H1 (cell line): ENCODE data around the gene CCDC136. TPM values are rescaled to one million over a fixed set of nuclear protein-coding genes. Genes with fewer than 3 reads are reported as not detected.

Experiments
- CTCF ChIA-PET: fragments of 300-600 bp; sonication (Branson Sonifier 250); formaldehyde crosslinking; loops from one replicate; lab custom pipeline; 2021; ENCODE audit not compliant: partially characterized antibody; lab: Charles Lee
- POLR2A ChIA-PET: fragments of 300-600 bp; sonication (Branson Sonifier 250); formaldehyde crosslinking; loops from one replicate; lab custom pipeline; 2021; ENCODE audit warnings: inconsistent platforms; ENCODE audit not compliant: partially characterized antibody; lab: Charles Lee
- DNase-seq, 2 experiments: peaks; one replicate each; pipeline versions ENCODE4 v3.0.0 to v3.0.0-alpha.2; 2010 to 2022; ENCODE audit warnings: low spot score in 2 of 2, low read depth in 1 of 2, mixed read lengths in 1 of 2
- FAIRE-seq: peaks from 2 replicates; lab custom pipeline; 2011; peaks lifted over from hg19 to GRCh38; lab: Jason Lieb, UNC
- H2AFZ ChIP-seq: 2 replicates; pipeline ENCODE4 v1.8.1; 2012; ENCODE audit warnings: low read length, inconsistent platforms
- H2AK5ac ChIP-seq: 2 replicates; pipeline ENCODE4 v1.6.1; 2013; ENCODE audit warnings: low read depth, low read length
- H2BK120ac ChIP-seq: replicated peaks from 2 replicates; pipeline ENCODE3; 2013; ENCODE audit warnings: low read depth, low read length, inconsistent platforms
- H2BK12ac ChIP-seq: 2 replicates; pipeline ENCODE4 v1.6.1; 2013; ENCODE audit warnings: low read depth, low read length
- H2BK15ac ChIP-seq: 2 replicates; pipeline ENCODE4 v1.6.1; 2013; ENCODE audit warnings: low read length
- H2BK20ac ChIP-seq: 2 replicates; pipeline ENCODE4 v1.6.1; 2013; ENCODE audit warnings: low read length
- H2BK5ac ChIP-seq: 2 replicates; pipeline ENCODE4 v1.6.1; 2013; ENCODE audit warnings: low read depth, low read length
- H3K14ac ChIP-seq: 2 replicates; pipeline ENCODE4 v1.6.1; 2013; ENCODE audit warnings: inconsistent platforms; ENCODE audit not compliant: insufficient read length
- H3K18ac ChIP-seq: 2 replicates; pipeline ENCODE4 v1.6.1; 2013; ENCODE audit warnings: low read length; ENCODE audit errors: extremely low read depth
- H3K23ac ChIP-seq: 2 replicates; pipeline ENCODE4 v1.6.1; 2013; ENCODE audit warnings: inconsistent platforms; ENCODE audit not compliant: insufficient read length
- H3K23me2 ChIP-seq: 2 replicates; pipeline ENCODE4 v1.6.1; 2013; ENCODE audit warnings: low read depth, low read length
- H3K27ac ChIP-seq: 2 replicates; pipeline ENCODE4 v1.6.1; 2011; ENCODE audit warnings: low read depth, low read length, inconsistent platforms
- H3K27me3 ChIP-seq, 4 experiments: replicated peaks in 1 of 4; 1 replicate in 1 of 4; 2 replicates in 3 of 4; pipeline versions ENCODE4 v1.6.1 to v1.8.1; 2011 to 2013; ENCODE audit warnings: low read length in 3 of 4, mild to moderate bottlenecking in 3 of 4, inconsistent platforms in 2 of 4, mixed read lengths in 2 of 4, moderate library complexity in 1 of 4; ENCODE audit not compliant: control insufficient read depth in 3 of 4, insufficient read depth in 3 of 4; ENCODE audit errors: extremely low read depth in 1 of 4
- H3K36me3 ChIP-seq, 4 experiments: 2 replicates each; pipeline versions ENCODE4 v1.6.1 to v1.8.1; 2011 to 2013; ENCODE audit warnings: mild to moderate bottlenecking in 4 of 4, low read length in 3 of 4, moderate library complexity in 2 of 4, control low read depth in 1 of 4, inconsistent platforms in 1 of 4; ENCODE audit not compliant: insufficient read depth in 4 of 4, control insufficient read depth in 2 of 4
- H3K4ac ChIP-seq: replicated peaks from 2 replicates; pipeline ENCODE3; 2013; ENCODE audit warnings: low read length, low read depth, mixed read lengths, inconsistent platforms; ENCODE audit not compliant: insufficient read length
- H3K4me1 ChIP-seq, 4 experiments: replicated peaks in 1 of 4; 1 replicate in 1 of 4; 2 replicates in 3 of 4; pipeline versions ENCODE4 v1.6.1 to v1.8.1; 2011 to 2013; ENCODE audit warnings: low read length in 3 of 4, inconsistent platforms in 2 of 4, mixed read lengths in 1 of 4; ENCODE audit not compliant: insufficient read depth in 4 of 4, control insufficient read depth in 3 of 4
- H3K4me2 ChIP-seq, 2 experiments: 2 replicates each; pipeline versions ENCODE4 v1.6.1 to v1.8.1; 2011 to 2013; ENCODE audit warnings: low read depth in 2 of 2, low read length in 2 of 2, control low read depth in 1 of 2, inconsistent platforms in 1 of 2, mild to moderate bottlenecking in 1 of 2; ENCODE audit not compliant: insufficient read depth in 1 of 2
- H3K4me3 ChIP-seq, 4 experiments: fragments of 200-600, 300-600 bp in 1 of 4; sonication (generic), shearing (Covaris generic), sonication (Bioruptor Twin) in 1 of 4; 2 replicates each; pipeline versions ENCODE4 v1.5.1 to v1.8.1; 2011 to 2016; ENCODE audit warnings: low read length in 4 of 4, low read depth in 3 of 4, control low read depth in 2 of 4, inconsistent platforms in 2 of 4, mild to moderate bottlenecking in 2 of 4, mixed read lengths in 1 of 4, moderate library complexity in 1 of 4; ENCODE audit not compliant: insufficient read depth in 2 of 4; ENCODE audit errors: extremely low read depth in 1 of 4
- H3K56ac ChIP-seq: replicated peaks from 2 replicates; pipeline ENCODE3; 2013; ENCODE audit warnings: low read depth, mild to moderate bottlenecking, mixed read lengths, low read length, inconsistent platforms; ENCODE audit not compliant: insufficient read length
- H3K79me1 ChIP-seq: 2 replicates; pipeline ENCODE4 v1.6.1; 2013; ENCODE audit warnings: low read depth, low read length, control low read depth
- H3K79me2 ChIP-seq, 2 experiments: 2 replicates each; pipeline versions ENCODE4 v1.6.1 to v1.8.1; 2012 to 2013; ENCODE audit warnings: low read length in 2 of 2, mild to moderate bottlenecking in 2 of 2, inconsistent platforms in 1 of 2; ENCODE audit not compliant: insufficient read depth in 2 of 2, control insufficient read depth in 1 of 2
- H3K9ac ChIP-seq, 4 experiments: replicated peaks in 1 of 4; 1 replicate in 1 of 4; 2 replicates in 3 of 4; pipeline versions ENCODE4 v1.6.1 to v1.8.1; 2011 to 2013; ENCODE audit warnings: low read depth in 3 of 4, low read length in 3 of 4, control low read depth in 2 of 4, mild to moderate bottlenecking in 2 of 4, moderate library complexity in 2 of 4, inconsistent platforms in 1 of 4; ENCODE audit errors: extremely low read depth in 1 of 4
- H3K9me3 ChIP-seq, 2 experiments: 2 replicates each; pipeline versions ENCODE4 v1.6.1 to v1.8.1; 2012 to 2013; ENCODE audit warnings: mild to moderate bottlenecking in 2 of 2, moderate library complexity in 2 of 2, control low read depth in 1 of 2, inconsistent platforms in 1 of 2, low read depth in 1 of 2, low read length in 1 of 2, mixed read lengths in 1 of 2; ENCODE audit not compliant: insufficient read depth in 2 of 2
- H4K20me1 ChIP-seq, 2 experiments: replicated peaks in 1 of 2; 2 replicates each; pipeline versions ENCODE3 to v1.8.1; 2011 to 2013; ENCODE audit warnings: inconsistent platforms in 2 of 2, low read length in 2 of 2, mild to moderate bottlenecking in 1 of 2; ENCODE audit not compliant: insufficient read depth in 2 of 2, control insufficient read depth in 1 of 2
- H4K5ac ChIP-seq: 2 replicates; pipeline ENCODE4 v1.6.1; 2013; ENCODE audit warnings: low read length, low read depth, mixed read lengths, inconsistent platforms; ENCODE audit not compliant: insufficient read length
- H4K8ac ChIP-seq: 2 replicates; pipeline ENCODE4 v1.8.0; 2013; ENCODE audit warnings: mild to moderate bottlenecking, moderate library complexity, low read length, inconsistent platforms; ENCODE audit not compliant: insufficient read depth; ENCODE audit errors: extremely low read depth
- H4K91ac ChIP-seq: replicated peaks from 2 replicates; pipeline ENCODE3; 2013; ENCODE audit warnings: low read length, mixed read lengths, inconsistent platforms; ENCODE audit not compliant: insufficient read length
- EGR1 ChIP-seq: IDR thresholded peaks from 2 replicates; pipeline ENCODE4 v1.6.1; 2011; ENCODE audit warnings: low read depth, low read length, borderline replicate concordance
- PHF8 ChIP-seq: fragments of 200-600 bp; sonication (generic); conservative IDR thresholded peaks from 2 replicates; pipeline ENCODE4 v1.7.1; 2012; ENCODE audit warnings: low read depth, mild to moderate bottlenecking, inconsistent platforms, low read length, moderate library complexity
- SAP30 ChIP-seq: fragments of 300-600 bp; sonication (generic); IDR thresholded peaks from 2 replicates; pipeline ENCODE4 v1.7.1; 2012; ENCODE audit warnings: low read length, moderate library complexity, mild to moderate bottlenecking, inconsistent platforms; ENCODE audit not compliant: insufficient read depth, insufficient replicate concordance
- SIN3A ChIP-seq, 2 experiments: IDR thresholded peaks in 1 of 2; conservative IDR thresholded peaks in 1 of 2; 2 replicates each; pipeline ENCODE4 v1.6.1; 2011 to 2012; ENCODE audit warnings: low read length in 2 of 2, improper control_type of control experiment in 1 of 2, low read depth in 1 of 2, mild to moderate bottlenecking in 1 of 2
- SIRT6 ChIP-seq: IDR thresholded peaks from one replicate; pipeline ENCODE4 v1.7.1; 2012; ENCODE audit warnings: low read length, inconsistent platforms
- SP2 ChIP-seq: IDR thresholded peaks from 2 replicates; pipeline ENCODE4 v1.6.1; 2012; ENCODE audit warnings: mild to moderate bottlenecking, low read length, inconsistent platforms
- TAF7 ChIP-seq: optimal IDR thresholded peaks from 2 replicates; pipeline ENCODE3; 2011; ENCODE audit warnings: low read depth, mild to moderate bottlenecking, inconsistent platforms, low read length, moderate library complexity, borderline replicate concordance
- WGBS, 2 experiments: shearing (Covaris generic) in 1 of 2; methylation state at CpG; one replicate each; pipeline versions ENCODE4 v1.1.6 to v1.1.7; 2013 to 2015; ENCODE audit warnings: low lambda C conversion rate in 2 of 2, mixed read lengths in 2 of 2, inconsistent platforms in 1 of 2, low coverage in 1 of 2, missing lambda C conversion rate in 1 of 2; ENCODE audit not compliant: insufficient replicate concordance in 2 of 2, insufficient coverage in 1 of 2, insufficient read length in 1 of 2; ENCODE audit errors: extremely low coverage in 1 of 2, missing lambda C conversion rate in 1 of 2; 5-methylcytosine and 5-hydroxymethylcytosine counted together
- long read RNA-seq, 2 experiments: library from RNA in 1 of 2; library from capped mRNA in 1 of 2; stranded (forward); transcript quantifications; one replicate each; pipeline ENCODE4 v2.0.0, GENCODE V29; 2021; ENCODE audit warnings: inconsistent platforms in 1 of 2
- polyA minus RNA-seq, 3 experiments: library from RNA; depleted of rRNA, polyadenylated mRNA; stranded (reverse); fragments of >200 nt; gene quantifications; 1 replicate in 2 of 3; 2 replicates in 1 of 3; pipeline ENCODE4 v1.2.3, GENCODE V29; 2011
- polyA plus RNA-seq, 7 experiments: library from polyadenylated mRNA; depleted of rRNA in 3 of 7; stranded (reverse) in 5 of 7; unstranded in 2 of 7; fragments of >200 nt in 5 of 7; fragments of 200-250 nt in 2 of 7; gene quantifications; 1 replicate in 5 of 7; 2 replicates in 1 of 7; 4 replicates in 1 of 7; pipeline versions ENCODE4 v1.2.1 to v1.2.3, GENCODE V29; 2011 to 2013; ENCODE audit warnings: missing spikeins in 2 of 7, mixed read lengths in 2 of 7
- total RNA-seq: library from RNA; stranded (reverse); fragmentation: NEBNext Ultra II Directional; extraction: Animal tissue kit (Norgen Biotek cat#: 25700); gene quantifications from 2 replicates; pipeline ENCODE4 v1.2.1, GENCODE V29; 2021

Gene CCDC136
- total RNA-seq: 43.7 and 47.7 TPM in 2 replicates
- 35.6 and 36.2 TPM in 2 replicates for polyA plus RNA-seq (2011; rRNA removed)
- 48.9 TPM for polyA plus RNA-seq (2011; cell fraction: cytosol; rRNA removed)
- polyA plus RNA-seq (2011; cell fraction: nucleus; rRNA removed): 165 TPM
- 46.0 to 56.1 TPM (median 51.1 TPM) in 4 replicates for polyA plus RNA-seq (2012, experiment 1 of 2)
- 2.9 TPM for polyA plus RNA-seq (2012, experiment 2 of 2)
- polyA plus RNA-seq (2013, experiment 1 of 2): 23.8 TPM
- 18.9 TPM for polyA plus RNA-seq (2013, experiment 2 of 2)
- polyA minus RNA-seq (2011; rRNA and poly(A)+ RNA removed): 53.7 and 59.6 TPM in 2 replicates
- 34.9 TPM for polyA minus RNA-seq (2011; cell fraction: cytosol; rRNA and poly(A)+ RNA removed)
- 91.0 TPM for polyA minus RNA-seq (2011; cell fraction: nucleus; rRNA and poly(A)+ RNA removed)
- long read RNA-seq, experiment 1, partial matches to known transcripts: 0 of 5 reads
- long read RNA-seq, experiment 1, other reads (novel, unspliced or antisense): 5 of 5 reads
- long read RNA-seq, experiment 2, partial matches to known transcripts: 0 of 1 reads
- long read RNA-seq, experiment 2, other reads (novel, unspliced or antisense): 1 of 1 reads

DNA sequence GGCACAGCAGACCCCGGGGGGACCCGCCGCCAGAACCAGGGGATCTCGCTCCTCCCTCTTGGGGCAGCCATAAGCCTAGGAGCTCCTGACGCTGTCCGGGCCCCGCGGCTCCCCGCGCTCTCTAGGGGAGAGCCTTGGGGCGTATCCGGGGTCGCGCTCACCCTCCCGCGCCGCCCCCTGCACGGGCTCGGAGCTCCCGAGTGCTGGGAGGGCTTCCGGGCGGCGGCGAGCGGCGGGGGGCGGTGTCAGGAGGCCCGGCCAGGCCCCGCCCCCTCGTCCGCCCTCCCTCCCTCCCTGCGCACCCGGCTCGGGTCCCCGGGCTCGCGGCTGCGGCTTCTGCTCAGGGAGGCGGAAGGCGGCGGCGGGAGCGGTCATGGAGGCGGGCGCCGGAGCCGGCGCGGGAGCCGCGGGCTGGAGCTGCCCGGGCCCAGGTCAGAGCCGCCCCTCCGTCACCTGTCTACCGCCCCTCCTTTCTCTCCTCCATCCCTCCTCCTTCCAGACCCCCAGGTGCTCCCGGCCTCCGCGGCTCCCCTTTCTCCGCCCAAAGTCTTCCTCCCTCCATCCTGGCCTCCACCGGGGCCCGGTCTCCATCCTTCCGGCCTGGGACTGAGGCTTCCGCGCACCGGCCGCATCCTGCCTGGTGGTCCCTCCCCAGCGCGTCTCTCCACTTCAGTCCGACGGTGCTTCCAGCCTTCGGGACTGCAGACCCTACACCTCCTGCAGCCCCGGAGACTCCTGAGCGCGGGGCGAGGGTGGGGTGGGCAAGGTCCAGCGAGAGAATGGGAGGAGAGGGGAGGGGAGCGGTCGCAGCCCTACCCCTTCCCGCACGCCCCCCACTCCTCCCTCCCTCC, at the start of gene CCDC136:
Gene CCDC136 (plus strand): TSS at position 848 of the 851 bp plus-strand sequence. CDS start 444 bp downstream, outside the sequence.
- Histone ChIP-seq H3K27me3 (no peaks in the 10 kb centered on the region; a peak in 1 of 7 replicates), H3K9me3 (no peaks in the 10 kb centered on the region), H3K23me2 (peaks cover 8% of the 10 kb centered on the region; the same call in 1 of the 2 replicates), H3K4me3 (peak within 1 kb of the TSS; percentile 73 to 100 (median 80)), H2BK120ac (no peak within 1 kb of the TSS), H2BK12ac (peak within 1 kb of the TSS; percentile 39; the same call in 1 of the 2 replicates), H3K27ac (no peak within 1 kb of the TSS), H4K8ac (peak within 1 kb of the TSS; percentile 66), H4K91ac (peak within 1 kb of the TSS; percentile 38), H3K79me2 (no peaks in the 10 kb centered on the region), H3K4me1 (peaks cover 6 to 11% (median 8%) of the 10 kb centered on the region in 4 experiments), H2BK5ac (peak within 1 kb of the TSS; percentile 88; the same call in 1 of the 2 replicates), H3K79me1 (no peaks in the 10 kb centered on the region), H3K4ac (no peak within 1 kb of the TSS), H3K56ac (peak within 1 kb of the TSS; percentile 75), H3K9ac (peak within 1 kb of the TSS; percentile 12 to 59 (median 32); a peak in 6 of 7 replicates), H2AK5ac (no peak within 1 kb of the TSS), H4K20me1 (no peaks in the 10 kb centered on the region), H3K14ac (no peak within 1 kb of the TSS), H2BK20ac (no peak within 1 kb of the TSS), H2AFZ (0 out of 2 replicates have a peak within 1 kb of the TSS, but pooled peaks have one; percentile 61), H3K23ac (no peak within 1 kb of the TSS), H3K4me2 (peak within 1 kb of the TSS; percentile 92 to 97), H4K5ac (peak within 1 kb of the TSS; percentile 39), H3K18ac (peak within 1 kb of the TSS; percentile 83), H3K36me3 (peaks cover 0 to 4% (median under 1%) of the 10 kb centered on the region in 4 experiments; a peak in 3 of 8 replicates), H2BK15ac (no peak within 1 kb of the TSS; the same call in 1 of the 2 replicates)
- CTCF ChIA-PET: interaction anchor here (1.0 to 5.8 kb wide), 4 partner anchors 21 to 90 kb away, joined by 3 to 42 read pairs (median 3); no protein-coding TSS in a partner anchor
- FAIRE-seq (no peak), DNase-seq (peak in 1 of 2 experiments; percentile 86)
- POLR2A ChIA-PET: interaction anchor here (0.7 to 1.2 kb wide), 4 partner anchors 16 to 52 kb away, joined by 3 to 5 read pairs (median 4); no protein-coding TSS in a partner anchor
- 2% methylated on average over 15 of the region's 80 CpGs; no CpG with 5 or more reads in 1 of the 2 experiments for WGBS, 2 experiments
- TF ChIP-seq SIRT6: no peak
- TF ChIP-seq EGR1: no peak
- TF ChIP-seq SAP30: peak; percentile 20
- peak; percentile 42 for TF ChIP-seq TAF7
- TF ChIP-seq SIN3A (conservative IDR thresholded peaks at IDR 0.05 in 1 of 2, IDR thresholded peaks at IDR 0.05 in 1 of 2; ENCODE audit: low read depth in 1 of 2, low read length in 2 of 2): peak; percentile 31 to 40; a peak in 1 of 4 replicates
- no peak for TF ChIP-seq SP2
- no peak; the same call in 1 of the 2 replicates for TF ChIP-seq PHF8
